NT2/D1 (cell line): ENCODE measurements around the gene ANXA10.

Experiments used
- YY1 ChIP-seq: IDR thresholded peaks from 2 replicates; pipeline ENCODE4 v1.6.1; 2011; ENCODE audit not compliant: insufficient read length, insufficient read depth
- ZNF274 ChIP-seq: IDR thresholded peaks from 2 replicates; pipeline ENCODE4 v1.6.1; 2011; ENCODE audit warnings: mild to moderate bottlenecking, low read depth, low read length

GRCh38 chr4:168163106-168163505 lies 70.8 kb downstream of the ANXA10 start:
- TF ChIP-seq ZNF274 (no peak), YY1 (no peak)
